Neural progenitor cell (in vitro differentiated cells): ENCODE data around the gene TBX18. TPM values are rescaled to one million over a fixed set of nuclear protein-coding genes. Genes with fewer than 3 reads are reported as not detected.

ENCODE experiments used
- DNase-seq: peaks from one replicate; pipeline ENCODE4 v3.0.0-alpha.2; 2016; ENCODE audit warnings: low spot score
- H2AFZ ChIP-seq: fragments of 200-600 bp; sonication (generic); replicated peaks from 2 replicates; pipeline ENCODE4 v1.6.1; 2016; ENCODE audit warnings: antibody characterized with exemption
- H3F3A ChIP-seq: fragments of 200-600 bp; sonication (generic); 2 replicates; pipeline ENCODE4 v1.6.1; 2016; ENCODE audit warnings: antibody characterized with exemption, low read depth
- H3K27ac ChIP-seq: fragments of 200-600 bp; sonication (generic); 2 replicates; pipeline ENCODE4 v1.5.1; 2016; ENCODE audit warnings: mild to moderate bottlenecking
- H3K27me3 ChIP-seq: fragments of 200-600 bp; sonication (generic); 2 replicates; pipeline ENCODE4 v1.6.1; 2016; ENCODE audit warnings: mild to moderate bottlenecking, moderate library complexity
- H3K36me3 ChIP-seq: fragments of 200-600 bp; sonication (generic); 2 replicates; pipeline ENCODE4 v1.5.1; 2016
- H3K4me1 ChIP-seq: fragments of 200-600 bp; sonication (generic); 2 replicates; pipeline ENCODE4 v1.6.1; 2016; ENCODE audit warnings: mixed run types
- H3K4me2 ChIP-seq: fragments of 200-600 bp; sonication (generic); 2 replicates; pipeline ENCODE4 v1.6.1; 2016
- H3K4me3 ChIP-seq: fragments of 200-600 bp; sonication (generic); 2 replicates; pipeline ENCODE4 v1.5.1; 2016
- H3K79me2 ChIP-seq: fragments of 200-600 bp; sonication (generic); 2 replicates; pipeline ENCODE4 v1.6.1; 2016; ENCODE audit warnings: low read depth
- H3K9ac ChIP-seq: fragments of 200-600 bp; sonication (generic); 2 replicates; pipeline ENCODE4 v1.6.1; 2016
- H3K9me3 ChIP-seq: fragments of 200-600 bp; sonication (generic); 2 replicates; pipeline ENCODE4 v1.5.1; 2016; ENCODE audit warnings: low read depth
- H4K20me1 ChIP-seq: fragments of 200-600 bp; sonication (generic); 2 replicates; pipeline ENCODE4 v1.6.1; 2016; ENCODE audit warnings: low read depth
- H3K27ac Mint-ChIP-seq: 3 replicates; pipeline ENCODE4 v1.8.0; 2021; ENCODE audit warnings: mixed read lengths
- H3K27me3 Mint-ChIP-seq: 2 replicates; pipeline ENCODE4 v1.8.0; 2022; ENCODE audit warnings: low read depth, mild to moderate bottlenecking, inconsistent platforms, moderate library complexity, mixed read lengths; ENCODE audit not compliant: insufficient read depth
- H3K36me3 Mint-ChIP-seq: 3 replicates; pipeline ENCODE4 v1.8.0; 2021; ENCODE audit warnings: mixed read lengths
- H3K4me1 Mint-ChIP-seq: 3 replicates; pipeline ENCODE4 v1.8.0; 2021; ENCODE audit warnings: mixed read lengths
- H3K4me3 Mint-ChIP-seq: 3 replicates; pipeline ENCODE4 v1.8.0; 2021; ENCODE audit warnings: mild to moderate bottlenecking, moderate library complexity, mixed read lengths
- H3K9me3 Mint-ChIP-seq: 3 replicates; pipeline ENCODE4 v1.8.0; 2020; ENCODE audit warnings: mixed read lengths
- CTCF ChIP-seq: fragments of 200-600 bp; sonication (generic); IDR thresholded peaks from 2 replicates; pipeline ENCODE4 v1.5.1; 2017; ENCODE audit warnings: antibody characterized with exemption, mild to moderate bottlenecking
- EZH2 ChIP-seq: fragments of 200-600 bp; sonication (generic); IDR thresholded peaks from 2 replicates; pipeline ENCODE4 v1.6.1; 2017; ENCODE audit warnings: antibody characterized with exemption, mild to moderate bottlenecking, moderate library complexity
- EZH2phosphoT487 ChIP-seq: fragments of 200-600 bp; sonication (generic); IDR thresholded peaks from 2 replicates; pipeline ENCODE4 v1.6.1; 2017; ENCODE audit warnings: antibody characterized with exemption
- total RNA-seq: library from RNA; depleted of rRNA; stranded (reverse); fragments of >200 nt; gene quantifications from 2 replicates; pipeline ENCODE4 v1.2.3, GENCODE V29; 2015; ENCODE audit warnings: low replicate concordance

Gene TBX18
- total RNA-seq, 1 donor from 2014 or later = not detected

GRCh38 chr6:84731401-84731800 lies 33.0 kb downstream of the TBX18 start:
- Mint-ChIP-seq H3K4me3 (no peak overlapping the region), H3K36me3 (no peaks in the 10 kb centered on the region), H3K9me3 (no peaks in the 10 kb centered on the region)

GRCh38 chr6:84728602-84729001 lies 35.8 kb downstream of the TBX18 start:
- Histone ChIP-seq H3K9me3 (no peaks in the 10 kb centered on the region), H4K20me1 (no peaks in the 10 kb centered on the region), H3K36me3 (no peaks in the 10 kb centered on the region), H3K4me1 (no peaks in the 10 kb centered on the region), H3K4me3 (no peak overlapping the region), H3K4me2 (no peak overlapping the region), H3K27ac (no peak overlapping the region), H3F3A (no peaks in the 10 kb centered on the region), H3K9ac (no peak overlapping the region), H3K79me2 (no peaks in the 10 kb centered on the region), H3K27me3 (peaks cover 7% of the 10 kb centered on the region), H2AFZ (no peak overlapping the region)
- DNase-seq = peak; percentile 23
- no peaks in the 10 kb centered on the region for H3K9me3 Mint-ChIP-seq
- no peak for TF ChIP-seq EZH2
- peak; percentile 56 for TF ChIP-seq CTCF
- no peaks in the 10 kb centered on the region for H3K36me3 Mint-ChIP-seq
- no peak overlapping the region for H3K4me3 Mint-ChIP-seq
- no peak overlapping the region for H3K27ac Mint-ChIP-seq
- no peaks in the 10 kb centered on the region for H3K4me1 Mint-ChIP-seq
- peaks cover 2% of the 10 kb centered on the region for H3K27me3 Mint-ChIP-seq

More at GRCh38 chr6:84731401-84731800, 33.0 kb downstream of the TBX18 start:
- no peaks in the 10 kb centered on the region for H3K79me2 ChIP-seq
- H3F3A ChIP-seq = no peaks in the 10 kb centered on the region
- no peaks in the 10 kb centered on the region for H3K36me3 ChIP-seq
- Mint-ChIP-seq H3K4me1 (no peaks in the 10 kb centered on the region), H3K27me3 (no peaks in the 10 kb centered on the region), H3K27ac (no peak overlapping the region)
- H3K27me3 ChIP-seq = no peaks in the 10 kb centered on the region
- H3K4me2 ChIP-seq = no peak overlapping the region
- H2AFZ ChIP-seq = no peak overlapping the region
- no peaks in the 10 kb centered on the region for H4K20me1 ChIP-seq
- H3K9ac ChIP-seq = no peak overlapping the region
- no peak for DNase-seq
- H3K4me1 ChIP-seq = no peaks in the 10 kb centered on the region
- TF ChIP-seq EZH2phosphoT487 (no peak), EZH2 (no peak), CTCF (no peak)
- H3K27ac ChIP-seq = no peak overlapping the region
- H3K4me3 ChIP-seq = no peak overlapping the region
- H3K9me3 ChIP-seq = no peaks in the 10 kb centered on the region

GRCh38 chr6:84719152-84719551 lies 45.2 kb downstream of the TBX18 start:
- Mint-ChIP-seq H3K27me3 (peaks cover 2% of the 10 kb centered on the region), H3K9me3 (no peaks in the 10 kb centered on the region), H3K4me1 (no peaks in the 10 kb centered on the region), H3K4me3 (no peak overlapping the region), H3K36me3 (no peaks in the 10 kb centered on the region), H3K27ac (no peak overlapping the region)
- Histone ChIP-seq H3K27ac (no peak overlapping the region), H2AFZ (no peak overlapping the region), H3K79me2 (no peaks in the 10 kb centered on the region), H4K20me1 (no peaks in the 10 kb centered on the region), H3F3A (no peaks in the 10 kb centered on the region), H3K9me3 (no peaks in the 10 kb centered on the region), H3K4me3 (no peak overlapping the region), H3K36me3 (no peaks in the 10 kb centered on the region), H3K9ac (no peak overlapping the region), H3K27me3 (no peaks in the 10 kb centered on the region), H3K4me2 (no peak overlapping the region), H3K4me1 (no peaks in the 10 kb centered on the region)
- no peak for TF ChIP-seq CTCF
- no peak for TF ChIP-seq EZH2
- DNase-seq = no peak
